ENCODE data around the gene HAUS7. TPM values are rescaled to one million over a fixed set of nuclear protein-coding genes. Genes with fewer than 3 reads are reported as not detected.
A peak's percentile ranks its signal among the peaks of the same experiment; 100 is the strongest.

The HAUS7 gene
- total RNA-seq, 1 donor from 2014 or later = 22.3 TPM

DNA sequence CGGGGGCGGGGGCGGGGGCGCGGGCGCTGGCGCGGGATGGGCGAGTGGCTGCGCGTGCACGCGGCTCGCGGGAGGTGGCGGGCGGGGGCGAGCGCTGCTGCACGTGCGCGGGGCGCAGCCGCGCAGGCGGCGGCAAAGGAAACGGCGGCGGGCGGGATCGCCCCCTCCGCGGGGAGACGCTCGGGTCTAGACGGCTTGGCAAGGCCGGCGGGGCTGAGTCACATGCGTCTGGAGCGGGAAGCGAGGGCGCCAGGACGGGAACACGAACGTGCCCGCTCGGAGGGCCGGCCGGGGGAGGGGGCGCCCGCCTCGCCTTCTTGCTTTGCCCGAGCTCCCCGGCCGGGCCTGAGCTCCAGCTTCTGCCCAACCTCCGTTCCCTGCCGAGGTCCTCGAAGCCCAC is 4.3 kb upstream of the HAUS7 start:
- no peak for TF ChIP-seq CTCF (IDR thresholded peaks at IDR 0.05; ENCODE audit: unreplicated experiment)
- no peak overlapping the region for H3K4me3 Mint-ChIP-seq (ENCODE audit: low read depth)
- no peak for DNase-seq (ENCODE audit: low spot score, unreplicated experiment)
- H3K4me1 Mint-ChIP-seq (ENCODE audit: low read depth) = peaks cover 4% of the 10 kb centered on the region
- peaks cover 12% of the 10 kb centered on the region for H3K27me3 Mint-ChIP-seq
- peaks cover 4% of the 10 kb centered on the region for H3K9me3 Mint-ChIP-seq (ENCODE audit: low read depth)
- H3K36me3 Mint-ChIP-seq (ENCODE audit: insufficient read depth) = no peaks in the 10 kb centered on the region
- no peak overlapping the region for H3K27ac Mint-ChIP-seq

DNA sequence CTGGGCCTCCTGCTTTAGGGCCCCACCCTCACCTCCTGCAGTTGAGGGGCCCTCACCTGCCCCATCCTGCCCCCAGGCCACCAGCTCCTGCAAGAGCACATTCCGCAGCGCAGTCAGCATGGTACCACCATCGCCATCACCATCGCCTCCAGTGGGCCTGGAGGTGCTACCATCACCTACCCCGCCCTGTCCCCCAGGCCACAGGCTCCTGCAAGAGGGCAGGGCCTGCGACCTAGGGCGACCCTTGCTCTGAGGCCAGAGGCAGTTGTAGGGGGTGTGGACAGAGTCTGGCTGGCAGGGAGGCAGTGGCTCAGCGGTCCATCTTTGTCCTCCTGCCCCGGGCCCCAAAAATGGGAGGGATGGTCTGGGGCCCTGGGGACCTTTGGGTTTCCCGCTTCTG is 3.9 kb upstream of the HAUS7 start:
- Mint-ChIP-seq H3K27ac (no peak overlapping the region), H3K4me3 (ENCODE audit: low read depth) (no peak overlapping the region), H3K27me3 (peaks cover 12% of the 10 kb centered on the region), H3K36me3 (ENCODE audit: insufficient read depth) (no peaks in the 10 kb centered on the region), H3K9me3 (ENCODE audit: low read depth) (peaks cover 4% of the 10 kb centered on the region), H3K4me1 (ENCODE audit: low read depth) (peaks cover 4% of the 10 kb centered on the region)
- TF ChIP-seq CTCF (IDR thresholded peaks at IDR 0.05; ENCODE audit: unreplicated experiment) = no peak
- no peak for DNase-seq (ENCODE audit: low spot score, unreplicated experiment)

- Mint-ChIP-seq H3K9me3 (ENCODE audit: low read depth) (peaks cover 4% of the 10 kb centered on the region), H3K27ac (no peak overlapping the region), H3K4me3 (ENCODE audit: low read depth) (no peak overlapping the region), H3K4me1 (ENCODE audit: low read depth) (peaks cover 4% of the 10 kb centered on the region), H3K27me3 (peaks cover 12% of the 10 kb centered on the region), H3K36me3 (ENCODE audit: insufficient read depth) (no peaks in the 10 kb centered on the region)
- DNase-seq (ENCODE audit: low spot score, unreplicated experiment) = no peak
- TF ChIP-seq CTCF (IDR thresholded peaks at IDR 0.05; ENCODE audit: unreplicated experiment) = no peak
Measured at GRCh38 chrX:153473126-153473525, 2.8 kb upstream of the HAUS7 start.

GRCh38 chrX:153471663-153472280 is 1.4 kb upstream of the HAUS7 start:
- TF ChIP-seq CTCF (IDR thresholded peaks at IDR 0.05; ENCODE audit: unreplicated experiment) = no peak
- DNase-seq (ENCODE audit: low spot score, unreplicated experiment) = no peak
- H3K4me3 Mint-ChIP-seq (ENCODE audit: low read depth) = no peak overlapping the region
- H3K9me3 Mint-ChIP-seq (ENCODE audit: low read depth) = peaks cover 4% of the 10 kb centered on the region
- H3K27ac Mint-ChIP-seq = no peak overlapping the region
- peaks cover 12% of the 10 kb centered on the region for H3K27me3 Mint-ChIP-seq
- peaks cover 4% of the 10 kb centered on the region for H3K4me1 Mint-ChIP-seq (ENCODE audit: low read depth)
- H3K36me3 Mint-ChIP-seq (ENCODE audit: insufficient read depth) = no peaks in the 10 kb centered on the region

- Mint-ChIP-seq H3K27me3 (peaks cover 2% of the 10 kb centered on the region), H3K27ac (no peak overlapping the region), H3K36me3 (ENCODE audit: insufficient read depth) (no peaks in the 10 kb centered on the region), H3K4me3 (ENCODE audit: low read depth) (peak overlapping the region; percentile 78), H3K4me1 (ENCODE audit: low read depth) (no peaks in the 10 kb centered on the region), H3K9me3 (ENCODE audit: low read depth) (no peaks in the 10 kb centered on the region)
- TF ChIP-seq CTCF (IDR thresholded peaks at IDR 0.05; ENCODE audit: unreplicated experiment) = no peak
- no peak for DNase-seq (ENCODE audit: low spot score, unreplicated experiment)
Measured at GRCh38 chrX:153469811-153470410, 465 bp downstream of the HAUS7 start.
